WTC11 (cell line): ENCODE measurements around the gene TGM2. TPM values are rescaled to one million over a fixed set of nuclear protein-coding genes. Genes with fewer than 3 reads are reported as not detected.

Experiments used
- ATAC-seq: fragments of 200-7000 bp; cut with Tn5 transposase; 2 replicates; pipeline ENCODE4 v1.10.0; 2021; ENCODE audit warnings: mild to moderate bottlenecking, moderate library complexity
- CTCF ChIA-PET: fragments of 300-600 bp; sonication (Branson Sonifier 250); formaldehyde crosslinking; loops from one replicate; lab custom pipeline; 2021; ENCODE audit warnings: antibody characterized with exemption; lab: Charles Lee
- POLR2A ChIA-PET: fragments of 350-600 bp; sonication (Branson Sonifier 250); formaldehyde crosslinking; loops from one replicate; lab custom pipeline; 2021; ENCODE audit warnings: antibody characterized with exemption; lab: Charles Lee
- DNase-seq: peaks from one replicate; pipeline ENCODE4 v3.0.0; 2021; ENCODE audit warnings: low spot score
- H3K27ac Mint-ChIP-seq: 2 replicates; pipeline ENCODE4 v1.8.0; 2021; ENCODE audit warnings: mixed read lengths
- H3K27me3 Mint-ChIP-seq: 2 replicates; pipeline ENCODE4 v1.8.0; 2021; ENCODE audit warnings: low read depth, mild to moderate bottlenecking, moderate library complexity, mixed read lengths
- H3K36me3 Mint-ChIP-seq: 2 replicates; pipeline ENCODE4 v1.8.0; 2021; ENCODE audit warnings: mixed read lengths
- H3K4me1 Mint-ChIP-seq: 2 replicates; pipeline ENCODE4 v1.8.0; 2022; ENCODE audit warnings: mixed read lengths
- H3K4me3 Mint-ChIP-seq: 2 replicates; pipeline ENCODE4 v1.8.0; 2021; ENCODE audit warnings: mild to moderate bottlenecking, moderate library complexity, mixed read lengths
- H3K9me3 Mint-ChIP-seq: 2 replicates; pipeline ENCODE4 v1.8.0; 2021; ENCODE audit warnings: mixed read lengths
- ATF2 ChIP-seq: sonication (generic); formaldehyde crosslinking; IDR thresholded peaks from 2 replicates; pipeline ENCODE4 v1.8.1; 2022; ENCODE audit warnings: low read depth, missing genetic modification reagents, borderline replicate concordance
- E2F5 ChIP-seq: sonication (generic); formaldehyde crosslinking; IDR thresholded peaks from 2 replicates; pipeline ENCODE4 v1.8.1; 2022; ENCODE audit warnings: mild to moderate bottlenecking, moderate library complexity, missing genetic modification reagents
- GABPB1 ChIP-seq: sonication (generic); formaldehyde crosslinking; IDR thresholded peaks from 2 replicates; pipeline ENCODE4 v1.8.1; 2023; ENCODE audit warnings: mild to moderate bottlenecking, missing genetic modification reagents
- HMGA2 ChIP-seq: fragments of 250-450 bp; sonication (Bioruptor Pico); IDR thresholded peaks from 2 replicates; pipeline ENCODE4 v1.4.0; 2021; ENCODE audit warnings: mild to moderate bottlenecking, moderate library complexity
- NR1H2 ChIP-seq: sonication (generic); formaldehyde crosslinking; IDR thresholded peaks from 2 replicates; pipeline ENCODE4 v1.9.0; 2021; ENCODE audit warnings: mild to moderate bottlenecking, moderate library complexity, missing genetic modification reagents
- PRDM15 ChIP-seq: sonication (generic); formaldehyde crosslinking; IDR thresholded peaks from 2 replicates; pipeline ENCODE4 v1.8.0; 2022; ENCODE audit warnings: missing genetic modification reagents
- RELA ChIP-seq: sonication (generic); formaldehyde crosslinking; IDR thresholded peaks from 2 replicates; pipeline ENCODE4 v1.8.1; 2022; ENCODE audit warnings: missing genetic modification reagents, mild to moderate bottlenecking, borderline replicate concordance
- TCF7 ChIP-seq: sonication (generic); formaldehyde crosslinking; IDR thresholded peaks from 2 replicates; pipeline ENCODE4 v1.8.0; 2022; ENCODE audit warnings: mild to moderate bottlenecking, low read depth, missing genetic modification reagents, moderate library complexity
- ZBTB43 ChIP-seq: sonication (generic); formaldehyde crosslinking; IDR thresholded peaks from 2 replicates; pipeline ENCODE4 v1.8.1; 2023; ENCODE audit warnings: mild to moderate bottlenecking, missing genetic modification reagents
- ZNF219 ChIP-seq: sonication (generic); formaldehyde crosslinking; IDR thresholded peaks from 2 replicates; pipeline ENCODE4 v1.8.0; 2023; ENCODE audit warnings: missing genetic modification reagents, mild to moderate bottlenecking, borderline replicate concordance
- ZNF281 ChIP-seq: sonication (generic); formaldehyde crosslinking; IDR thresholded peaks from 2 replicates; pipeline ENCODE4 v1.8.0; 2023; ENCODE audit warnings: mild to moderate bottlenecking, missing genetic modification reagents
- ZNF423 ChIP-seq: fragments of 250-450 bp; sonication (Bioruptor Pico); IDR thresholded peaks from 2 replicates; pipeline ENCODE4 v2.1.2; 2022; ENCODE audit warnings: mild to moderate bottlenecking, moderate library complexity
- ZNF532 ChIP-seq: fragments of 250-450 bp; sonication (Bioruptor Pico); IDR thresholded peaks from 2 replicates; pipeline ENCODE4 v1.9.0; 2021; ENCODE audit warnings: mild to moderate bottlenecking, borderline replicate concordance
- total RNA-seq: library from RNA; stranded (reverse); gene quantifications from 3 replicates; pipeline ENCODE4 v1.2.3, GENCODE V29; 2021

TGM2 gene
- total RNA-seq, 1 experiment from 2014 or later = 1.5 TPM

GRCh38 chr20:38144974-38145728 is 19.9 kb downstream of the TGM2 start:
- Mint-ChIP-seq H3K36me3 (no peaks in the 10 kb centered on the region), H3K4me1 (peaks cover 35% of the 10 kb centered on the region), H3K27ac (no peak overlapping the region), H3K9me3 (no peaks in the 10 kb centered on the region), H3K4me3 (no peak overlapping the region), H3K27me3 (no peaks in the 10 kb centered on the region; the same call in 1 of the 2 replicates)
- no peak for DNase-seq
- ChIA-PET CTCF (interaction anchor here (0.6 to 2.7 kb wide), 7 partner anchors 20 to 108 kb away, joined by 3 to 11 read pairs (median 4); partner anchors contain the start of gene TGM2), POLR2A (no interaction called here)
- no peak for TF ChIP-seq ZNF281
- 0 out of 2 replicates have a peak, but pooled peaks have one; percentile 39 for TF ChIP-seq GABPB1 (CRISPR knock-in tag)
- no peak for ATAC-seq

GRCh38 chr20:38144598-38144973 is 20.5 kb downstream of the TGM2 start:
- H3K27ac Mint-ChIP-seq = no peak overlapping the region
- peaks cover 40% of the 10 kb centered on the region for H3K4me1 Mint-ChIP-seq
- H3K9me3 Mint-ChIP-seq = no peaks in the 10 kb centered on the region
- ChIA-PET CTCF (interaction anchor here (1.0 to 2.7 kb wide), 5 partner anchors 8 to 87 kb away, joined by 3 to 11 read pairs (median 4); partner anchors contain the start of gene TGM2), POLR2A (no interaction called here)
- no peaks in the 10 kb centered on the region for H3K36me3 Mint-ChIP-seq
- no peak for DNase-seq
- TF ChIP-seq ZNF423 (CRISPR knock-in tag) = no peak
- no peaks in the 10 kb centered on the region; the same call in 1 of the 2 replicates for H3K27me3 Mint-ChIP-seq
- no peak for ATAC-seq
- no peak overlapping the region for H3K4me3 Mint-ChIP-seq

- CTCF ChIA-PET = interaction anchor here (0.9 to 2.7 kb wide), 7 partner anchors 9 to 86 kb away, joined by 3 to 11 read pairs (median 4); partner anchors contain the start of gene TGM2
- TF ChIP-seq ZBTB43 (CRISPR knock-in tag) (no peak), ZNF219 (no peak), ATF2 (no peak), HMGA2 (no peak), TCF7 (CRISPR knock-in tag) (no peak), NR1H2 (CRISPR knock-in tag) (no peak), ZNF532 (CRISPR knock-in tag) (no peak), RELA (no peak), PRDM15 (no peak; the same call in 1 of the 2 replicates), E2F5 (CRISPR knock-in tag) (no peak)
These were observed 21.2 kb downstream of the TGM2 start for GRCh38 chr20:38143646-38144554.

More at GRCh38 chr20:38143646-38144554, 21.2 kb downstream of the TGM2 start:
- ATAC-seq = no peak
- H3K9me3 Mint-ChIP-seq = no peaks in the 10 kb centered on the region
- H3K4me3 Mint-ChIP-seq = no peak overlapping the region
- no peaks in the 10 kb centered on the region; the same call in 1 of the 2 replicates for H3K27me3 Mint-ChIP-seq
- H3K27ac Mint-ChIP-seq = no peak overlapping the region
- DNase-seq = no peak
- POLR2A ChIA-PET = no interaction called here
- H3K36me3 Mint-ChIP-seq = no peaks in the 10 kb centered on the region
- H3K4me1 Mint-ChIP-seq = peaks cover 43% of the 10 kb centered on the region
